Endodermal cell (in vitro differentiated cells): Measurements from ENCODE around the gene RAB3A. TPM values are rescaled to one million over a fixed set of nuclear protein-coding genes. Genes with fewer than 3 reads are reported as not detected.

ENCODE experiments used
- DNase-seq: peaks from one replicate; pipeline ENCODE4 v3.0.0-alpha.2; 2017
- H3K27ac ChIP-seq: 2 replicates; pipeline ENCODE4 v1.5.1; 2013; ENCODE audit warnings: mild to moderate bottlenecking, low read depth, low read length, moderate library complexity
- H3K27me3 ChIP-seq: 2 replicates; pipeline ENCODE4 v1.6.1; 2013; ENCODE audit warnings: mild to moderate bottlenecking, low read length, moderate library complexity; ENCODE audit not compliant: insufficient read depth, control insufficient read depth, poor library complexity, severe bottlenecking
- H3K36me3 ChIP-seq: 2 replicates; pipeline ENCODE4 v1.7.0; 2013; ENCODE audit warnings: mild to moderate bottlenecking, low read length, moderate library complexity; ENCODE audit not compliant: control insufficient read depth, insufficient read depth
- H3K4me1 ChIP-seq: one replicate; pipeline ENCODE4 v1.7.0; 2013; ENCODE audit warnings: low read length; ENCODE audit not compliant: control insufficient read depth, insufficient read depth
- H3K4me3 ChIP-seq: 2 replicates; pipeline ENCODE4 v1.5.1; 2013; ENCODE audit warnings: mild to moderate bottlenecking, low read length, moderate library complexity
- H3K9ac ChIP-seq: 2 replicates; pipeline ENCODE4 v1.6.1; 2013; ENCODE audit warnings: mild to moderate bottlenecking, low read length, moderate library complexity; ENCODE audit not compliant: poor library complexity, severe bottlenecking; ENCODE audit errors: extremely low read depth
- H3K9me3 ChIP-seq: 2 replicates; pipeline ENCODE4 v1.6.1; 2013; ENCODE audit warnings: mild to moderate bottlenecking, low read length, moderate library complexity; ENCODE audit not compliant: control insufficient read depth
- H3K27ac Mint-ChIP-seq: 2 replicates; pipeline ENCODE4 v1.8.0; 2020; ENCODE audit warnings: mixed read lengths
- H3K27me3 Mint-ChIP-seq: 2 replicates; pipeline ENCODE4 v1.8.0; 2021; ENCODE audit warnings: mild to moderate bottlenecking, mixed read lengths; ENCODE audit not compliant: insufficient read depth
- H3K36me3 Mint-ChIP-seq: 2 replicates; pipeline ENCODE4 v1.8.0; 2020; ENCODE audit warnings: low read depth, mixed read lengths
- H3K4me1 Mint-ChIP-seq: 2 replicates; pipeline ENCODE4 v1.8.0; 2020; ENCODE audit warnings: mixed read lengths
- H3K4me3 Mint-ChIP-seq: 2 replicates; pipeline ENCODE4 v1.8.0; 2020; ENCODE audit warnings: mild to moderate bottlenecking, moderate library complexity, mixed read lengths
- H3K9me3 Mint-ChIP-seq: 2 replicates; pipeline ENCODE4 v1.8.0; 2020; ENCODE audit warnings: mild to moderate bottlenecking, mixed read lengths
- WGBS, 2 experiments: methylation state at CpG; one replicate each; pipeline versions ENCODE4 v1.1.5 to v1.1.7; 2013; ENCODE audit warnings: missing lambda C conversion rate in 2 of 2, mixed read lengths in 1 of 2; ENCODE audit not compliant: insufficient coverage in 1 of 2, insufficient read length in 1 of 2; 5-methylcytosine and 5-hydroxymethylcytosine counted together
- total RNA-seq, 2 donors: library from RNA; stranded (reverse); fragmentation: NEBNext Ultra II Directional in 1 of 2; extraction: Animal tissue kit (Norgen Biotek cat#: 25700) in 1 of 2; gene quantifications; 2 replicates in 1 of 2; 3 replicates in 1 of 2; pipeline ENCODE4 v1.2.1, GENCODE V29; 2021
- TF ChIP-seq, protein P1 (sequence below): fragments of 200-600 bp; sonication (generic); conservative IDR thresholded peaks from 2 replicates; pipeline ENCODE4 v1.5.0; 2021; ENCODE audit warnings: antibody characterized with exemption, mild to moderate bottlenecking

Gene RAB3A
- total RNA-seq, 2 donors from 2014 or later, result 3.6 to 3.9 TPM

GRCh38 chr19:18226956-18227780 lies 23.3 kb upstream of the RAB3A start:
- WGBS, 2 experiments, result 82 to 93% methylated on average over 8 to 18 of the region's 18 CpGs
- Mint-ChIP-seq H3K4me3 (no peak overlapping the region), H3K4me1 (peaks cover 7% of the 10 kb centered on the region)

DNA sequence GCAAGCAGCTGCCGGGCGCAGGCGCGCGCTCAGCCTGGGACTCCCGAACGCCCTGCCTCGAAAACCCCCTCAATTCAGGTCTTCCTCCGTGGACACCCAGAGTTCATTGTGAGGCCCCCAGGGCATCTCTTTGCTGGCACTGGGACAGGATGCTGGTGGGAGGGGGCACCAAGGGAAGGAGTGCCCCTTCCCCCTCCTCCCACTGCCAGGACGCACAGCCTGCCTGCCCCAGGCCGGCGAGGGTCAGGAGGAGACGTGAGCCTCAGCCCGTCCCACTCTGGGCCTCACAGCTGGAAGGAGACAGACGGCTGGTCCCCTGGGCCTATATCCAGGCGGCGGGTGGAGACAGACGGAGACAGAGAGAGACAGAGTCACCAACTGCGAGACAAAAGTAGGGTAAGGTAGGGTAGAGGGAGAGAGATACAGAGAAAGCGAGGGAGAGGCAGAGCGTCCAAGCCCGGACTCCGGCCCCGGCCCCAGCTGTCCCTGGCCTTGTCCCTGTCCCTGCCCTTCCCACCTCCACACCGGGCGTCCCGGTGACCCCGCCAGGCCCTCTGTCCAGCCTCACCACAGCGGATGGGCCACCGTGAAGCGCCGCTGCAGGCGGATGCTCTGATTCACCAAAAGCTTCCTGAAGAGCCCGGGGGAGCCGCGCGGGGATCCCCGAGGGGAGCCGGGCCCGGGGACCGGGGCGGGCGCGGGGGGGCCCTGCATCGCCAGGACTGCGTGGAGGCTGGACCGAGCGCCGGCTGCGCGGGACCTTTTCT lies 22.0 kb upstream of the RAB3A start, which contains the start of gene PDE4C:
Gene PDE4C, minus strand, starts transcription at position 737 of the 767 bp plus-strand sequence. Its CDS starts 23 bp downstream, at position 714.
- Mint-ChIP-seq H3K36me3 (no peaks in the 10 kb centered on the region), H3K4me3 (peak within 1 kb of the TSS; percentile 81), H3K9me3 (no peaks in the 10 kb centered on the region), H3K27ac (no peak within 1 kb of the TSS), H3K27me3 (peaks cover 42% of the 10 kb centered on the region), H3K4me1 (peaks cover 6% of the 10 kb centered on the region)
- 31 to 32% methylated on average over 22 to 51 of the region's 51 CpGs for WGBS, 2 experiments
- Histone ChIP-seq H3K36me3 (no peaks in the 10 kb centered on the region), H3K9me3 (no peaks in the 10 kb centered on the region), H3K9ac (no peak within 1 kb of the TSS), H3K27me3 (peaks cover 36% of the 10 kb centered on the region), H3K27ac (no peak within 1 kb of the TSS), H3K4me3 (peak within 1 kb of the TSS; percentile 90), H3K4me1 (no peaks in the 10 kb centered on the region)
- TF ChIP-seq, protein P1, sequence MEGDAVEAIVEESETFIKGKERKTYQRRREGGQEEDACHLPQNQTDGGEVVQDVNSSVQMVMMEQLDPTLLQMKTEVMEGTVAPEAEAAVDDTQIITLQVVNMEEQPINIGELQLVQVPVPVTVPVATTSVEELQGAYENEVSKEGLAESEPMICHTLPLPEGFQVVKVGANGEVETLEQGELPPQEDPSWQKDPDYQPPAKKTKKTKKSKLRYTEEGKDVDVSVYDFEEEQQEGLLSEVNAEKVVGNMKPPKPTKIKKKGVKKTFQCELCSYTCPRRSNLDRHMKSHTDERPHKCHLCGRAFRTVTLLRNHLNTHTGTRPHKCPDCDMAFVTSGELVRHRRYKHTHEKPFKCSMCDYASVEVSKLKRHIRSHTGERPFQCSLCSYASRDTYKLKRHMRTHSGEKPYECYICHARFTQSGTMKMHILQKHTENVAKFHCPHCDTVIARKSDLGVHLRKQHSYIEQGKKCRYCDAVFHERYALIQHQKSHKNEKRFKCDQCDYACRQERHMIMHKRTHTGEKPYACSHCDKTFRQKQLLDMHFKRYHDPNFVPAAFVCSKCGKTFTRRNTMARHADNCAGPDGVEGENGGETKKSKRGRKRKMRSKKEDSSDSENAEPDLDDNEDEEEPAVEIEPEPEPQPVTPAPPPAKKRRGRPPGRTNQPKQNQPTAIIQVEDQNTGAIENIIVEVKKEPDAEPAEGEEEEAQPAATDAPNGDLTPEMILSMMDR, result no peak
- DNase-seq, result peak; percentile 72

More at GRCh38 chr19:18226956-18227780, 23.3 kb upstream of the RAB3A start:
- Histone ChIP-seq H3K36me3 (no peaks in the 10 kb centered on the region), H3K4me3 (no peak overlapping the region), H3K27me3 (peaks cover 36% of the 10 kb centered on the region), H3K9ac (no peak overlapping the region), H3K9me3 (no peaks in the 10 kb centered on the region), H3K4me1 (no peaks in the 10 kb centered on the region), H3K27ac (no peak overlapping the region)
- peaks cover 39% of the 10 kb centered on the region for H3K27me3 Mint-ChIP-seq
- no peak overlapping the region for H3K27ac Mint-ChIP-seq
- DNase-seq, result no peak
- no peaks in the 10 kb centered on the region for H3K9me3 Mint-ChIP-seq
- TF ChIP-seq, protein P1, result no peak
- H3K36me3 Mint-ChIP-seq, result no peaks in the 10 kb centered on the region

GRCh38 chr19:18225355-18225701 lies 21.5 kb upstream of the RAB3A start:
- Histone ChIP-seq H3K27me3 (peaks cover 38% of the 10 kb centered on the region), H3K4me1 (no peaks in the 10 kb centered on the region), H3K27ac (no peak overlapping the region), H3K36me3 (no peaks in the 10 kb centered on the region), H3K4me3 (peak overlapping the region; percentile 90), H3K9ac (no peak overlapping the region), H3K9me3 (no peaks in the 10 kb centered on the region)
- Mint-ChIP-seq H3K27ac (no peak overlapping the region), H3K4me3 (peak overlapping the region; percentile 81), H3K27me3 (peaks cover 41% of the 10 kb centered on the region), H3K36me3 (no peaks in the 10 kb centered on the region), H3K9me3 (no peaks in the 10 kb centered on the region), H3K4me1 (peaks cover 8% of the 10 kb centered on the region)
- TF ChIP-seq, protein P1, result no peak
- DNase-seq, result no peak
- 36 to 49% methylated on average over 12 to 16 of the region's 16 CpGs for WGBS, 2 experiments
